IPS-20b (cell line): Measurements from ENCODE around the gene CLSTN1.
"Not testable (repeated sequence)": the region's sequence is repeated elsewhere in the genome, so short reads cannot be mapped to it uniquely, and the experiment has no call there.

Source experiments
- H3K27ac ChIP-seq: one replicate; pipeline ENCODE4 v1.5.1; 2013; ENCODE audit warnings: low read length
- H3K27me3 ChIP-seq: 2 replicates; pipeline ENCODE4 v1.6.1; 2013; ENCODE audit warnings: mild to moderate bottlenecking, low read length, inconsistent platforms; ENCODE audit not compliant: insufficient read depth
- H3K36me3 ChIP-seq: 2 replicates; pipeline ENCODE4 v1.6.1; 2013; ENCODE audit warnings: low read depth, mild to moderate bottlenecking, inconsistent platforms, low read length, moderate library complexity; ENCODE audit not compliant: insufficient read depth
- H3K4me1 ChIP-seq: 2 replicates; pipeline ENCODE4 v1.6.1; 2013; ENCODE audit warnings: mild to moderate bottlenecking, control low read depth, inconsistent platforms, low read length, moderate library complexity; ENCODE audit not compliant: insufficient read depth
- H3K4me3 ChIP-seq: 2 replicates; pipeline ENCODE4 v1.5.1; 2013; ENCODE audit warnings: mild to moderate bottlenecking, low read length, inconsistent platforms
- H3K9ac ChIP-seq: 2 replicates; pipeline ENCODE4 v1.6.1; 2013; ENCODE audit warnings: low read depth, mild to moderate bottlenecking, inconsistent platforms, low read length, moderate library complexity
- H3K9me3 ChIP-seq: 2 replicates; pipeline ENCODE4 v1.6.1; 2013; ENCODE audit warnings: mild to moderate bottlenecking, low read depth, low read length, inconsistent platforms; ENCODE audit not compliant: insufficient read depth

CLSTN1 gene

DNA sequence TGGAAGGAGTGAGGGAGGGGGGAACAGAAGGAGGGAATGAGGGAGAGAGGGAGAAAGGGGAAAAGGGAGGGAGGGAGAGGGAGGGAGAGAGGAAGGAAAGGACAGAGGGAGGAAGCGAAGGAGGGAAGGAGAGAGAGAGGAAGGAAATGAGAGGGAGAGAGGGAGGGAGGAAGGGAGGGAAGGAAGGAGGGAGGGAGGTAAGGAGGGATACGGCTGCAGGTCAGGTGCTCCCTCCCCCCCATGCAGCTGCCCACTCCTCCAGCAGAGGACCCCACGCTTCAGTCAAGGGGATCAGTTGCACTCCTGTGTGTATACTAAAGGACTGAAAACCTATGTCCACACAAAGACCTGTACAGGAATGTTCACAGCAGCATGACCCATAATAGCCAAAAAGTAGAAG lies 54.8 kb downstream of the CLSTN1 start:
- peaks cover 7% of the 10 kb centered on the region; the same call in 1 of the 2 replicates for H3K4me1 ChIP-seq
- no peak overlapping the region for H3K27ac ChIP-seq
- H3K9ac ChIP-seq: no peak overlapping the region
- no peak overlapping the region for H3K4me3 ChIP-seq
- no peaks in the 10 kb centered on the region for H3K27me3 ChIP-seq
- peaks cover 13% of the 10 kb centered on the region for H3K36me3 ChIP-seq
- no peaks in the 10 kb centered on the region for H3K9me3 ChIP-seq

DNA sequence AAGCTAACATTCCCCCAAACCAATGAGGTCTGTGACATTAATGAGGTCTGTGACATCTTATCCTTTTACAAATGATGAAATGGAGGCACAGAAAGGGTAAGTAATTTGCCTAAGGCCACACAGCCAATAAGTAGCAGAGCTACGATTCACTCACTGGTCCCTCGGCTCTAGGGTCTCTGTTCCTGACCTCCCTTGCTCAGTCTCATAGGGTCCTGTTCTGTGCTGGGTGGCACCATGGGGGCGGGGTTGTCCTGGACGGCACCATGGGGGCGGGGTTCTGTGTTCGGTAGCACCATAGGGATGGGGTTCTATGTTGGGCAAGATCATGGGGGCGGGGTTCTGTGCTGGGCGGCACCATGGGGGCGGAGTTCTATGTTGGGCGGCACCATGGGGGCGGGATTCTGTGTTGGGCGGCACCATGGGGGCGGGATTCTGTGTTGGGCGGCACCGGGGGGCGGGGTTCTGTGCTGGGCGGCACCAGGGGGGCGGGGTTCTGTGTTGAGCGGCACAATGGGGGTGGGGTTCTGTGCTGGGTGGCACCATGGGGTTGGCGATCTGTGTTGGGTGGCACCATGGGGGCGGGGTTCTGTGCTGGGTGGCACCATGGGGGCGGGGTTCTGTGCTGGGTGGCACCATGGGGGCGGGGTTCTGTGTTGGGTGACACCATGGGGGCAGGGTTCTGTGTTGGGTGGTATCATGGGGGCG lies 55.6 kb downstream of the CLSTN1 start:
- Histone ChIP-seq H3K4me3 (no peak overlapping the region), H3K27ac (no peak overlapping the region), H3K4me1 (peaks cover 13% of the 10 kb centered on the region; the same call in 1 of the 2 replicates), H3K9ac (no peak overlapping the region), H3K27me3 (no peaks in the 10 kb centered on the region), H3K9me3 (no peaks in the 10 kb centered on the region), H3K36me3 (peaks cover 10% of the 10 kb centered on the region)

DNA sequence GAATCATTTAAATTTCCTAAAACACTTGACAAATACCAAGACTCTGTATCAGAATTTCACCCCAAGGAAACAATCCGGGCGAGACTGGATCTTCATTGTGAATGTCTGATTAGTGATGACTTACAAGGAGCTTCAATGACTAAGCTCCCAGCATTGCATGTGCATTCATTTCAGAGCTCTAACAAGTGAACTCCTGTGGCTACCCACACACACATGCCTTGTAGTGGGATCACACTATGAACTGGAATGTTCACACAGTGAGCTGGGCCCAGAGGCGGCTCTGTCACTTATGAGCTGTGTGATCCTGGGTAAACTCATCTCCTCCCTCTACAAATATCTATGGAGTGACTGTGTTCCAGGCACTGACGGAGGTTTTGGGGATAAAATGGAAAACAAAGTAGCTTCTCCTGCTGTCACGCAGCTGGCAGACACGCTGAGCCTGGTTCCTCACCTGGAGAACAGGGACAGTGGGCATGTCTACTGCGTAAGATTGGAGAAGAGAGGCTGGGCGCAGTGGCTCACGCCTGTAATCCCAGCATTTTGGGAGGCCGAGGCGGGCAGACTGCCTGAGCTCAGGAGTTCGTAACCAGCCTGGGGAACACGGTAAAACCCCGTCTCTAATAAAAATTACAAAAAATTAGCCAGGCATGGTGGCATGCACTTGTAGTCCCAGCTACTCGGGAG lies 56.9 kb downstream of the CLSTN1 start:
- Histone ChIP-seq H3K9ac (no peak overlapping the region), H3K27ac (no peak overlapping the region)

DNA sequence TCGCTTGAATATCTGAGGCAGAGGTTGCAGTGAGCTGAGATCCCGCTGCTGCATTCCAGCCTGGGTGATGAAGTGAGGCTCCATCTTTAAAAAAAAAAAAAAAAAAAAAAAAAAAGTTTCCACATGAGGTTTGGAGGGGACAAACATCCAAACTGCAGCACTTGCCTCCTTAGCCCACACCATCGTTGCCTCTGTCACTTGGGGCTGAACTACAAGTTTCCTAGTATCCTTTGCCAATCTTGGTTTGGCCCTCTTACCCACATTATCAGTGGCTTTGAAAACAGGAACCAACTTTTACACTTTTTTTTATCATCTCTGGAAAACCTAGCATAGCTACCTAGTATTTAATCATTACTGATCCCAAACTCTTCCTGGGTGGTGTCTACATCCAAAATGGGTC lies 59.2 kb downstream of the CLSTN1 start:
- H3K4me3 ChIP-seq: no peak overlapping the region
- H3K4me1 ChIP-seq: peaks cover 29% of the 10 kb centered on the region; the same call in 1 of the 2 replicates
- no peaks in the 10 kb centered on the region for H3K27me3 ChIP-seq
- H3K36me3 ChIP-seq: no peaks in the 10 kb centered on the region
- H3K9ac ChIP-seq: no peak overlapping the region
- no peak overlapping the region for H3K27ac ChIP-seq
- no peaks in the 10 kb centered on the region for H3K9me3 ChIP-seq

More for the DNA sequence above, 56.9 kb downstream of the CLSTN1 start:
- H3K27me3 ChIP-seq: no peaks in the 10 kb centered on the region
- H3K9me3 ChIP-seq: no peaks in the 10 kb centered on the region
- no peaks in the 10 kb centered on the region for H3K36me3 ChIP-seq
- peaks cover 13% of the 10 kb centered on the region; the same call in 1 of the 2 replicates for H3K4me1 ChIP-seq
- no peak overlapping the region for H3K4me3 ChIP-seq

DNA sequence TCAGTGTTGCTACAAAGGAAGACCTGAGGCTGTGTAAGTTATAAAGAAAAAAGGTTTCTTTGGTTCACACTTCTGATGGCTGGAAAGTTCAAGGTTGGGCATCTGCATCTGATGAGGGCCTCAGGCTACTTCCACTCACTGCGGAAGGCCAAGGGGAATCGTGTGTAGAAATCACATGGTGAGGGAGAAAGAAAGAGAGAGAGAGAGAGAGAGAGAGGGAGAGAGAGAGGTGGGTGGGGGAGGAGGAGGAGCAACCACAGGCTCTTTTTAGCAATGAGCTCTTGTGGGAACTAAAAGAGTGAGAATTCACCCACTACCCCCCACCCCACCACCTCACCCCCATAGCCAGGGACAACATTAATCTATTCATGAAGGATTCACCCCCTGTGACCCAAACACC lies 59.9 kb downstream of the CLSTN1 start:
- no peak overlapping the region for H3K4me3 ChIP-seq
- no peak overlapping the region for H3K27ac ChIP-seq
- no peaks in the 10 kb centered on the region for H3K27me3 ChIP-seq
- H3K4me1 ChIP-seq: peaks cover 29% of the 10 kb centered on the region; the same call in 1 of the 2 replicates
- H3K9me3 ChIP-seq: no peaks in the 10 kb centered on the region
- no peaks in the 10 kb centered on the region for H3K36me3 ChIP-seq
- no peak overlapping the region for H3K9ac ChIP-seq

DNA sequence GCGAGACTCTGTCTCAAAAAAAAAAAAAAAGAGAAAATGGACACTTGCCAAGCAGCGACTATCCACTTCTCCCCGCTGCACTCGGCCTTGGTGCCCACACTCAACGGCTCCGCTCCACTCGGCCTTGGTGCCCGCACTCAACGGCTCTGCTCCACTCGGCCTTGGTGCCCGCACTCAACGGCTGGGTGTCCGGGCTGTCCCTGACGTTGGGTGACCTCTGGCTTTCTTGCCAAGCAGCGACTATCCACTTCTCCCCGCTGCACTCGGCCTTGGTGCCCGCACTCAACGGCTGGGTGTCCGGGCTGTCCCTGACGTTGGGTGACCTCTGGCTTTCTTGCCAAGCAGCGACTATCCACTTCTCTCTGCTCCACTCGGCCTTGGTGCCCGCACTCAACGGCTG lies 61.3 kb downstream of the CLSTN1 start:
- H3K4me3 ChIP-seq, H3K9me3 ChIP-seq, H3K27ac ChIP-seq, H3K9ac ChIP-seq, H3K36me3 ChIP-seq, H3K27me3 ChIP-seq: not testable (repeated sequence)
- peaks cover 32% of the 10 kb centered on the region; the same call in 1 of the 2 replicates for H3K4me1 ChIP-seq

DNA sequence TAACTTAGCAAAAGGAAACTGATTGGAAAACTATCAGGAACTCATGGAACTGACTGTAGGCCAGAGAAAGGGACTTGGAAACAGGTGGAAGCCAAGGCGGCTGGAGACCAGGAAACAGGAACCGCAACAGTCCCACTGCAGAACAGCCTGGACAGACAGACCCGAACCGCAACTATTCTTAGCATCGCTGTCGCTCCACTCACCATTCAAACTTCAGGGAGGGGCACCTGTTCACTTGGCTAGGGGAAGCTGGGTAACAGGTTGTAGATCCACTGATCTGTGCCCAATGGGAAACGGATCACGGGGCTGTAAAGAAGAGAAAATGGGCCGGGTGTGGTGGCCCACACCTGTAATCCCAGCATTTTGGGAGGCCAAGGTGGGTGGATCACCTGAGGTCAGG lies 61.9 kb downstream of the CLSTN1 start:
- Histone ChIP-seq H3K27me3 (no peaks in the 10 kb centered on the region), H3K9me3 (no peaks in the 10 kb centered on the region), H3K4me1 (peaks cover 32% of the 10 kb centered on the region; the same call in 1 of the 2 replicates), H3K4me3 (no peak overlapping the region), H3K36me3 (no peaks in the 10 kb centered on the region), H3K9ac (peak overlapping the region; percentile 8; the same call in 1 of the 2 replicates), H3K27ac (no peak overlapping the region)

DNA sequence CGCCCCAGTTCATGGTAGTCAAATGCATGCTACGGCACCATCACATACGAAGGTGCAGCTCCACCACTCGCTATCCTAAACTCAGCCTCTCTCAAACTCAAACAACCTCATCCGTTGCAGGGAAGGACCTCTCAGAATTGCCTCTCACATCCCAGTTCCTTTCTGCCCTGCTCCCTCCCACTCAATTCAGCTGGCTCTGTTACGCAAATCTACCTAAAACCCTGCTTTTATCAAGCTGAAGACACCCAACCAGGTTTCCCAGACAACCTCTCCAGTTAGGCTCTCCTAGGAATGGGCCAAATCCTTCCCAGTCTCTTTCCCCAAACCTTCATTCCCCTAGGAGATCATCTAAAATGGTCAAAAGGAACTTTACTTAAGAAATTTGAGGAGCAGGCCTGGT lies 62.9 kb downstream of the CLSTN1 start:
- Histone ChIP-seq H3K27me3 (no peaks in the 10 kb centered on the region), H3K9me3 (no peaks in the 10 kb centered on the region), H3K36me3 (no peaks in the 10 kb centered on the region), H3K4me1 (peaks cover 32% of the 10 kb centered on the region), H3K4me3 (no peak overlapping the region; the same call in 1 of the 2 replicates), H3K27ac (no peak overlapping the region), H3K9ac (peak overlapping the region; percentile 8; the same call in 1 of the 2 replicates)

DNA sequence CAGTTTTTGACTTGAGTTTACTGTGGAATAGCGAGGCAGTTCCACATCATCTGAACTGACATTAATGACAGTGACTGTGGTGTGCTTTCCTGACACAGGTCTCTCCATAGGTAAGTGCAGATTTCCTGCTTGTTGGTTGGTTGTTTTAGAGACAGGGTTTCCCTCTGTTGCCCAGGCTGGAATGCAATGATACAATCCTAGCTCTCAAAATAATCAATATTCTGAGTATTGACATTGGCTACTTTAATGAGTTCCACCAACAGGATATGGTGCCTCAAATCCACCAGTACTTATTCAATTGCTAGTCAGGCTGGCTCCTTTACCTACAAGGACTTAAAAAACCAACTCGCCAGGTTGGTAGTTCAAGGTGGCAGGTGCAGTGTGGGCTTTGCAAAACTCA lies 63.8 kb downstream of the CLSTN1 start:
- no peak overlapping the region for H3K9ac ChIP-seq
- H3K9me3 ChIP-seq: no peaks in the 10 kb centered on the region
- H3K27me3 ChIP-seq: no peaks in the 10 kb centered on the region
- H3K4me1 ChIP-seq: peaks cover 32% of the 10 kb centered on the region
- H3K27ac ChIP-seq: no peak overlapping the region
- H3K36me3 ChIP-seq: peaks cover 2% of the 10 kb centered on the region; the same call in 1 of the 2 replicates
- H3K4me3 ChIP-seq: no peak overlapping the region

DNA sequence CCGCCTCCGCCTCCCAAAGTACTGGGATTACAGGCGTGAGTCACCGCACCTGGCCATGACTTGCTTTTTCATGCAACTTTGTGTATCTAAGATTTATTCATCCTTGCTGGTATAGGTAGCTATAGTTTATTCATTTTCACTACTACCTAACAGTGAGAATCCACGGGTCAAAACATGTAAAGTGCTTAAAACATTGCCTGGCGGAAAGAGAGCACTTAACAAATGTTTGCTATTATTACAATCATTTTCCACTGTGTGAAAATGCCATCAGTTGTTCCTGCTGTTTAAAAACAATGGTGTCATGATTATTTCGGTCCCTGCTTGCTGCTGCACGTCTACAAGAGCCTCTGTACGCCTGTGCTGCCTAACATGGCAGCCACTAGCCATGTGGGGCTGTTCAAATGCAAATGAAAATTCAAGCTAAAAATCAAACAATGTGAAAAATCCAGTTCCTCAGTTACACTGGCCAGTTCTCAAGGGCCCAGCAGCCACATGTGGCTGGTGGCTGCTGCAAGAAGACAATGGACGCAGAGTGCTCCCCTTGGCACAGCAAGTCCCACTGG lies 65.1 kb downstream of the CLSTN1 start:
- peaks cover 22% of the 10 kb centered on the region for H3K4me1 ChIP-seq

DNA sequence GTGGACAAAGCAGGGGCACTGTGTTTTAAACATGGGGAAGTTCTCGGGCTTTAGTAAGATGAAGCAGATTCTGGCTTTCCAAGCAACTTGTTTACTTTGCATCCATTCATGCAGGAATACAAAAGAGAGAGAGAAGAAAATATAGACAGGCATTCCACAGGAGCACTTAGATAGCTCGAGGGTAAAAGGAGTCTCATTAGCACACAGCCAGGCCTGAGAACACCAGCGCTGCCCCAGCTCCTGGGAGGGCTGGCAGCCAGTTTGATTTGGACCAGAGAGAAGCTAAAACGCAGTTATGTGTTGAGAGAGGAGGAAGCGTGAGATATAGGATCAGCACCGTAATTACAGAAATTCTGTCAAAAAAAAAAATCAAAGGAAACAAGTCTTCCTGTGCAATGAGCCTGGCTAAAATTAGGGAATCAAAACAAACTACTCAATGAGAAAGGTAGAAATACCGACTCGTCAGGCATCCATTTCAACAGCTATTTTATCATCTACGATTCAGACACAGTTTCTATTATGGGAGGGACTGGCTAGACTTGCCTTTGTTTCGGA lies 68.2 kb downstream of the CLSTN1 start:
- peaks cover 12% of the 10 kb centered on the region for H3K4me1 ChIP-seq
- H3K27me3 ChIP-seq: no peaks in the 10 kb centered on the region
- no peaks in the 10 kb centered on the region for H3K9me3 ChIP-seq
- H3K36me3 ChIP-seq: peaks cover 29% of the 10 kb centered on the region
- H3K4me3 ChIP-seq: no peak overlapping the region
- H3K27ac ChIP-seq: no peak overlapping the region
- H3K9ac ChIP-seq: no peak overlapping the region

More for the DNA sequence above, 65.1 kb downstream of the CLSTN1 start:
- H3K27me3 ChIP-seq: no peaks in the 10 kb centered on the region
- peak overlapping the region; percentile 2 for H3K27ac ChIP-seq
- no peaks in the 10 kb centered on the region for H3K9me3 ChIP-seq
- peaks cover 12% of the 10 kb centered on the region for H3K36me3 ChIP-seq
- no peak overlapping the region for H3K4me3 ChIP-seq
- no peak overlapping the region for H3K9ac ChIP-seq
